Hepatocyte (in vitro differentiated cells): ENCODE results near the gene SBF1.

ENCODE experiments used
- EZH2 ChIP-seq: fragments of 200-600 bp; sonication (generic); IDR thresholded peaks from 2 replicates; pipeline ENCODE4 v1.6.1; 2016; ENCODE audit warnings: antibody characterized with exemption, mild to moderate bottlenecking, borderline replicate concordance
- TF ChIP-seq, protein P1 (sequence below): fragments of 200-600 bp; sonication (generic); IDR thresholded peaks from 2 replicates; pipeline ENCODE4 v1.5.1; 2016; ENCODE audit warnings: antibody characterized with exemption, mild to moderate bottlenecking; ENCODE audit not compliant: poor library complexity

DNA sequence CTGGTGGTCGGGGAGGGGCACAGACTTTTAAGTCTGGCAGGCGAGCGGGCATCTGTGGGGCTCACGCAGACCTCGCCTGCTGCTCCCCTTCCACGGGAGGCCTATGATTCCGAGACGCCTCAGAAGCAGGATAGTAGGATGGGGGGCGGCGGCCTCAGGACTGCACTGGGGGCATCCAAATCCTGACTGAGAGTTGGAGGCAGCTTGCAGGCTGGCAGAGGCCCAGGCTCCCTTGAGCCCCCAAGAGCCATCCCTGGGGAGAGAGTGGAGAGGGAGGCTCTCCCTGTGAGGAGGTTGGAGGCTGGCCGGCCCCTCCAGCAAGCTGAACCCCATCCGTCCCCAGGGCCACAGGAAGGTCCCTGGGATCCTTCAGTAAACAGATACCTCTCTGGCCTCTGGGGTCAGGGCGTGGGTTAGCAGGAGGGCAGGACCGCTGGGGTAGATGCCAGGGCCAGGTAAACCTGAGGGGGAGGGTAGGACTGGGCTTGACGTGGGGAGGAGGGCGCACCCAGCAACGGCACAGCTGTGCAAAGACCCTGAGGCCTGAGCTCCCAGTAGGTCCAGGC, 33.3 kb downstream of the SBF1 start:
- TF ChIP-seq, protein P1, sequence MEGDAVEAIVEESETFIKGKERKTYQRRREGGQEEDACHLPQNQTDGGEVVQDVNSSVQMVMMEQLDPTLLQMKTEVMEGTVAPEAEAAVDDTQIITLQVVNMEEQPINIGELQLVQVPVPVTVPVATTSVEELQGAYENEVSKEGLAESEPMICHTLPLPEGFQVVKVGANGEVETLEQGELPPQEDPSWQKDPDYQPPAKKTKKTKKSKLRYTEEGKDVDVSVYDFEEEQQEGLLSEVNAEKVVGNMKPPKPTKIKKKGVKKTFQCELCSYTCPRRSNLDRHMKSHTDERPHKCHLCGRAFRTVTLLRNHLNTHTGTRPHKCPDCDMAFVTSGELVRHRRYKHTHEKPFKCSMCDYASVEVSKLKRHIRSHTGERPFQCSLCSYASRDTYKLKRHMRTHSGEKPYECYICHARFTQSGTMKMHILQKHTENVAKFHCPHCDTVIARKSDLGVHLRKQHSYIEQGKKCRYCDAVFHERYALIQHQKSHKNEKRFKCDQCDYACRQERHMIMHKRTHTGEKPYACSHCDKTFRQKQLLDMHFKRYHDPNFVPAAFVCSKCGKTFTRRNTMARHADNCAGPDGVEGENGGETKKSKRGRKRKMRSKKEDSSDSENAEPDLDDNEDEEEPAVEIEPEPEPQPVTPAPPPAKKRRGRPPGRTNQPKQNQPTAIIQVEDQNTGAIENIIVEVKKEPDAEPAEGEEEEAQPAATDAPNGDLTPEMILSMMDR = no peak
- TF ChIP-seq EZH2 = no peak
